Measurements from ENCODE around the gene HABP4.
"Not testable (repeated sequence)": the region's sequence is repeated elsewhere in the genome, so short reads cannot be mapped to it uniquely, and the experiment has no call there.

The HABP4 gene

DNA sequence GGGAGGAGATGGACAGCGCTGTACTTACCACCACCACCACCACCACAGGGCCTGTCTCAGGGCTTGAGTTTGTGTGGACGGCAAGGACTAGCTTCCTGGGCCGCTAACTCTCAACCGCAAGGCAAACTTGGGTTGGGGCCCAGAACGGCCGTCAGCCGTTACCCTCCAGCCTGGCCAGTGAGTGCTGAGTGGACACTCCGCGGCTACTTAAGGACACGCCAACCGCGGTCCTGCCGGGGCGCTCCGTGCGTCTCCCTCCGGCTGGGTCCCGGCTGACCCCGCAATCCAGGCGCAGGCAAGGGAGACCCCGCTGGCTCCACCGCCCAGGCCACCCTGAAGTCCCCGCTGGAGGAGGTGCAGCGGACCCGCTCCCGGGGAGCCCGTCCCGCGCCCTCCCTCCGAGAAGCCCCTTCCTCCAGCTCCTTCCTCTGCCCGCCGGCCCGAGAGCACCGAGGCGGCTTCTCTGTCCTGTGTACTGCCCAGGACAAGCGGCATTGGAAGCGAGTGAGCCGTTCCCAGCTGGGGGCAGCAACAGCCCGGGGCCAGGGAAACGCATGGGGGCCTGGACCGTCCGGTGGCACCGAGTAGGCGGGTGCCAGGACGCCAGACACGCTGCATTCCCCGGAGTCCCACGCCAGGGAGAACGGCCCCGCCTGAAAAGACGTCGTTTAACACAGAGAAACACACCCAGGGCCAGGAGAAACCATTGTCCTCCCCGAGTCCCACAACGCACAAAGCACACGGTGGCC is 46.6 kb downstream of the HABP4 start:
- no peak for DNase-seq

DNA sequence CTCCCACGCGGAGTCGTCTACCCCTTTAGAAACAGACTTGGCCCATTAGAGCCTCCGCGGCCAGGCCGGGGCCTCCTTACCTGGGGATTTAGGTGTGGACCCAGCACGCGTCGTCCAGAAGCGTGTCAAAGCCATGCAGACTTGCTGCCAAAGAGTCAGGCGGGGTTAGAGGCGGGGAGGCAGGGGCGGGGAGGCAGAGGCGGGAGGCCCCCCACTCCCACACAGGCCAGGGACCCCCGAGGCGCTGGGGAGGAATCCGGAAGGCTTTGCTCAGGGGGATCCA is 47.1 kb downstream of the HABP4 start:
- DNase-seq = no peak

DNA sequence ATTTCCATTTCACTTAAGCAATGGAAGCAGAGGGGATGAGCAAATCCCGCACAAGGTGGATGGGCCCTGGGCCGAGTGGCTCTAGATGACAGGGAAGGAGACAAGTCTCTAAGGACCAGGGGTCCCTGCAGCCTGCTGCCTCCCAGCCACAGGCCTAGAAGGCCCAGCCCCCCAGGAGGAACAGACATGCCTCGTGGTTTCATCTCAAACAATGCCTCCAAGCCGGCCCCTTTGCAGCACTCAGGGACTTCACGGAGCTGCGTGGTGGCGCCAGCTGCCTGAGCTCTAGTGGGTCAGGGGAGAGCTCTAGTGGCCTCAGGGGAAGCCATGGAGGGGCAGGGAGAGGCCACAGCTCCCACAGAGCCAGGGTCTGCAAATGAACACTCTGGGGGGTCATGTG is 48.8 kb downstream of the HABP4 start:
- no peak for DNase-seq

DNA sequence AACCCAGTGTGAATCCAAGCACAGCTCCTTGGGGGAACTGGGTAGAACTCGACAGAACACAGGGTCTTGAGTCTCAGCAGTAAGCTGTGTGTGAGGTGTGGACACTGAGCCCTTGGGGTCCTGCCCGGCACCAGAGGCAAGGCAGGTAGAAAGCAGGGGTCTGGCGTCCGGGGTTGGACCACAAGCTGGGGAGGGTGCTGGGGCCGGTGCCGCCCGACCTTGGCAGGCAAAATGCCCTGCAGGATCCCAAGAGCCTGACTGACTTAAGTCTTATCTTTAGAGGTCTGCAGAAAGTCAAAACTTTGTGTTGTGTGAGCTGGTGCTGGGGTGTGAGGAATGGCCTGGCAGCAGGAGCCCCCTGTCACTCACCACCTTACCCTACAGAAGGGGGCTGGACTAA is 49.3 kb downstream of the HABP4 start:
- no peak for DNase-seq

DNA sequence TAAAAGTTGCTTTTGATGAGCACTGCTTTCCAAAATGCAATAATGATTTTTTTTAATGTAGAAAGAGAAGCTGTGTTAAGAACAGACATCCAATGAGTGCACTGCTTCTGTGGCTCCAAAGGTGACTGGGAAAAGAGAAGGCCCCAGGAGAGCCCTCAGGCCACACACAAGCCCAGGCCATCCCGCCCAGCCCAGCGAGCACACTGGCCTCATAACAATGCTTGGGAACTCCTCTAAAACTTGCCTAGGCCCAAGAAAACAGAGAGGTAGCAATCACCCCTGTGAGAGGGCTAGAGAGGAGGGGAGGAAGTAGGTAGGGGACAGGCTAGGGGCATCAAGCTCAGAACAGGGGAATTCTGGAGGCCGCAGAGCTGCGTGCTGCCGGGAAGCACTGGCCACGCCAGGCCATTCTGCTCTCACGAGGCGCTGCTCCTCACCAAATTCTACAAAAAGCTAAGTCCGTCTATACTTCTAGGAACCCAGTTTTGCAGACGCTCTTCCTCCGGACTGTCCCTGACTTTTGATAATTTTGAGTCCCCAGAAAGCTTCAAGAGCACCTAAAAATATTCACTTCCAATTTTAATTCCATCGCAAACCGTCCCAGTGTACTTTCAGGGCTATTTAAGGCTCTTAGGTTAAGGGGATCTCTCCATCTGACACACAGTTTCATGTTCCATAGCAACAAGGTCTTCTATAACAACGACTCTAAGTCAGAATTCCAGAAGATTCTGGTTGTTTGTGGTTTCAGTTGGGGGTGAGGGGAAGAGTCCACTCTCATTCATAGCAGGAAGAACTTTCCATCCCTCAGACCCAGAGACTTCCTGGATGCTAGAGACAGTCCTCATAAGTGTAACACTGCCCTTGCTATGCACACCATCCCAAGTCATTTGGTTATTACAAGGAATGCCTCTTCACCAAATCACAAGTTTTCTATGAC is 51.0 kb downstream of the HABP4 start:
- DNase-seq = no peak

DNA sequence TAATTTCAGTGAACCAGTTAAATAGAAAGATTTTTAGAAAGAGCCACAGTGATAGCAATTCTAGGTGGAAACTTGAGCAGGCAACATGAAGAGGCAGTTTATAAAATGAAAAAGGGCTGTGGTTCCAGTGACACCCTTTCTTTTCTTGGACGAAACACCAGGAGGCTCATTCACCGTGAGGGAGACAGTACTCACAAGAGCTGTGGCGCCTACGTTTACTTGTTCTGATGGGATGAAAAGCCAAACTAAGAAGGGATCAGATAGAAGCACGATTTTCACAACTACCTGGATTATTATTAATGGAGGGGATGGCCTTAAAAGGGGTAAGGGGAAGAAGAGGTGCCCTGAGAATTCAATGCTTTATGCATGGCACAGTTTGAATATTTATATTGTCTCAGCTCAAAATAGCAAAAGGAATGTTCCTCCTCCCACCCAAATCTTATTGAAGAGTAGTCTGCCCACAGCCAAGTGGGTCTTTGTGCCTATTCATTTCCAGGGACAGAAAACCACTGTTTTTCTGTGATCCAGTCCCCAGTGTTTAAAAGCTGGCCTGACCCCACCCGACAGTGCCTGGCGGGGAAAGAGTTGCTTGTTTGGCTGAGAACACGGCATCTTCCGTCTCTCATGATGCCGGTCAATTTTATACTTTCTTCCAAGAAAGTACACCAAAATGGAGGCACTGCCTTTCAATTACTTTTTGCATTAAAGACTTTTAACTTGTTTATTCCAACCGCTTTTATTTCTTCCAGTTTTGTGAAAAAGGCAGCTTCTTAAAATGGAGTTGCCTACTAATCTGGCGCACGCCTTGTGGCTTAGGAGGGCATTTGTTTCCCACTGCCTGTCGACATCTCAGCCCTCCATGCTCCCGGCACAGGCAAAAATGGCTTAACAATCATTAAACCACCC is 51.9 kb downstream of the HABP4 start:
- no peak for DNase-seq

DNA sequence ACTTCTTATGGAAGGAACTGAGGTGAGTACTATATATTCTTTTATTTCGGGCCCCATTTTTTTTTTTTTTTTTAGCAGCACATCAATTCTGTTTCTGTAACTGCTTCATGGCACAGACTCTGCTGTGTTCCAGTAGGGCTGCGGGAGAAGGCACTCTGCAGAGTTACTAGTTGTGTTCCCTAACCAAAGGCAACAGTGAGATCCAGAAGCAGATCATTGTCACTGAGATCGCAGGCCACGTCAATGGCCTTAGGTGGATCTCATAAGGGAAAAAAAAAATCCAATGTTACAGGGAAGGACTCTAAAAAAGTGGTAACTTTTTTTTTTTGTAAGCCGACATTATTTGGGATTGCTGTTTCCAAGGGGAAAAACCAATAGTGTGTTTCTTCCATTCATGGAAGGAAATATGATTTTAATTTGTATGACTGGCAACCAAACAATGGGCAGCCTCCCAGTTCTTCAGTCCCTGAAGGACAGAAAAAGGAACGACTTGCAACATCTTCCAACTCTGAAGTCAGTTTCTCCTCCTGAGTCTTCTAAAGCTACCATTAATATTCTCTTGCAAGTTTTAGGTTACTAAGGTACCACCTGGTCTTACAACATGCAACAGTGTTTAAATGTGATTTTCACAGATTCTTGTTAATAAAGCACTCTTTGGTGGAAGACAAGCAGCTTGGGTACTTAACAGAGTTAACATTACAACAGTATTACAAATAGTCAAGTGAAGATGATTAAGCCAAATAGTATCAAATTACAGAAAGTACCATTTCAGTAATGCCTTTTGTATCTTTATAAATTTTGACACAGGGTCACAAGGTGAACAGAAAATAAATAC is 52.8 kb downstream of the HABP4 start:
- no peak for DNase-seq

DNA sequence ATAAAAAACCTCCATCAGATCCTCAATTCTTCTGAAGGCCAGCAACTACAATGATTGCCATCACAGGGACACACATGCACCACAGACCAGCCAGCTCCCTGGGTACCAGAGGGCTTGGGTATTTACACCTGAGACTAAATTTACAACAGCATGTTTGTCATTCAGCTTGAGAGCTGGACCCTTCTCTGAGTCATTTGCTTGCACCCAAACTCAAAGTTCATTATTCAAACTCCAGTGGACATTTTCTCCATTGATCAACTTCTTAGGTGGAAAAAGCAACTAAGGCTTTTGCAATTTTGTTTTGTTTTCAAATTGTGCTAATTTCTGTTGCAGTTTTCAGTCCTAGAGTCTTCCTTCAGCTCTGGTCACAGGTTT is 53.4 kb downstream of the HABP4 start:
- not testable (repeated sequence) for DNase-seq

DNA sequence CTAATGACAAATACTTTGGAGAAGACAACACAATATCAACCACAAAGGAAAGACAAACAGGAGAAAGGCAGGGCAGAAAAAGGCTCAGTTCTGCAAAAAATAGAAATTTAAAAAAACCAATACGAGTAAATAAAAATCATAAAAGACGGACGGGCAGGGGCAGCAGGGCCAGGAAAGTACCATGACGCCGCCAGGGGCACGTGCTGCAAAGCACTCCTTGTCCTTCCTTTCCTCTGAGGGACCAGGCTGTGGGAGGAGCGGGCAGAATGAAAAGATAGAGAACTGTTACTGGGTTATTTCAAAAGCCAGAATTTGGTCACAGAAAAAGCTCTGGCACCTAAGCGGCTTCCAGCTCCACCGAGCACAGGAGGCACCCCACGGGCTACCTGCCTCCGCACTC is 53.9 kb downstream of the HABP4 start:
- DNase-seq = no peak

DNA sequence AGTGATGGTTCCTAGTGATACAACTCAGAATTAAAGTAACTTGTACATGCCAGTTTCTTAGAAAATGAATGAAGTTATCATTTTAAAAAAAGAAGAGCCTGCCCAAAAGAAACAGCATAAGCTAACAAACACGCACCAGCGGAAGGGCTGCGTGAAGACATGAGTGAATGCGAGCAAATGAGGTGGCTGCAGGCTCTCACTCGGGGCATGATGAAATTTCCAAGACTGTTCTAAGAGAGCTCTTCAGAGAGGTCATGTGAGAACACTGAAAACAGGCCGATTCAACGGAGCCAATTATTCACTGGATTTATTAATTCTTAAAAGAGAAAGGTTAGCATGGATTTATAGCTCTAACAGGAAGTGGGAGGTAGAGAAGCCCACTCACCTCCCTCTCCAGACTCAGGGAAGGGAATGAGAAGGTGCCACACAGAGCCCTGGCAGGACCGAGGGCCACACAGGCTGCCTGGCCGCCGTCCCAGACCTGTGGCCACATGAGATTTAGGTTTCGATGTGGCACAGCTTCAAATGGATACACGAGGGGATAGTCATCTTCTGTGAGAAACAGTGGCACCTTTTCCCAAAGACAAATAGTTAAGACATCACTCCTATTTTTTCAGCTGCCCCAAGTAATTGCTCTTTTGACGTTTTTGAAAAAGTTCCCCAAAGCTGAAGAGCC is 55.5 kb downstream of the HABP4 start:
- DNase-seq = no peak

DNA sequence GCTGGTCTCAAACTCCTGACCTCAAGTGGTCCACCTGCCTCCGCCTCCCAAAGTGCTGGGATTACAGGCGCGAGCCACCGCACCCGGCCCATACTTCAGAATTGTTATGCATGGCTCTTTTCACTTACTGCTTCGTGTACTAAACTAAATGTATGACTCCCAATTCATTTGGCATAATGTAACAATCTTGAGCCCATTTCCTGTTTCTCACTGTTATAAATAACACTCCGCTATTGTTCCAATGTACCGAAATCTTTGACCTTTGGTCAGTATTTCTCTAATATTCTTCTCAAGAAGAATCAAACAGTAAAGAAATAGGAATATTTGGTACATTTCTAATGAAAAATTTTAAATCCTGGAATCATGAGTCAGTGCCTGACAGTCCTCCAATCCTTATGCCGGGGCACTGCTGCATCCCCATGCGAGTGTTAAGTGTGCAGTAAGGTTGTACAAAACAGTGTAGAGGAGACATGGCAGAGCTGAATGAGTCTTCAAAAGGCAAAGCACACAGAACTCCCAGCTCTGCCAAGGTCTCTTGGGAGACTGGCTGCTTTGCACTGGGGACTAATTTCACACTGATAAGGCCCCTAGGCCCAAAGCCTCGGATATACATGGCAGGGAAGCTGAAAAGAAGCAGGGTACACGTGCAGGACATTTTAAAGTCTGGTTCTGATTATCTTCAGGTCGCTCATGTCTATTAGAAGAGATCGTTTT is 58.4 kb downstream of the HABP4 start:
- no peak for DNase-seq

DNA sequence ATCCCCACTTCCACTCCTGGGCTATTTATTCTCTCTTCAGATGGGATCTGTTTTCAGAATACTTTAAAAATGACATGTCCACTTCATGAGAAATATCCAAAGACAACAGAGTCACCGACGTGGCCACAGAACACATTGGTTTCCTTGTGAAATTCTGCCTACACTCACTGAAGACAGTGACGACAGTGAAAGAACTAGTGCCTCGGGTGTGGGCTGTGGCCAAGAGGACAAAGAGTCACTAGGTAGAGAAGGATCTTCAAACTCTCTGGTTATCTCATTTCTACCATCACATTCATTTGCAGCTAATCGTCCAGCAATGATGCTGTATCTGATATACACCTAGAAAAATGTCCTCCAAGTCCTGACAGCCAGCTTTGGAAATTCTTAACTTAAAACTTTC is 59.1 kb downstream of the HABP4 start:
- no peak for DNase-seq

DNA sequence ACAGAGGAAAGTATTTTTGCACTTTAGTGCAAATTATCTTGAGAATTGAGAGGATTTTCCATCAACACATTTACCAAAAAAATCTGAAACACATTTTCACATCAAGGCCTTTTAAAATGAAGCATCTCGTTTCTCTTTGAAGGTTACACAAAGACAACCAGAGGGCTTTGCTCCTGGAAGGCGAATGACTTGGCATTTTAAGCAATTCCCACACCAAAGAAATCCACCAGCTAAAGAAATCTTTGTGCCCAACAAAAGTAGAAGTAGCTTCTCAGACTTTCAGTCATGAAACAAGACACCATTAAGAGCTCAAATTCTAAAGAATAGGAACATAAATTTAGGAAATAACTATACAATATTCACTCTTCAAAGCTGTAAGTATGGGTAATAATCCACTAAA is 59.9 kb downstream of the HABP4 start:
- no peak for DNase-seq

DNA sequence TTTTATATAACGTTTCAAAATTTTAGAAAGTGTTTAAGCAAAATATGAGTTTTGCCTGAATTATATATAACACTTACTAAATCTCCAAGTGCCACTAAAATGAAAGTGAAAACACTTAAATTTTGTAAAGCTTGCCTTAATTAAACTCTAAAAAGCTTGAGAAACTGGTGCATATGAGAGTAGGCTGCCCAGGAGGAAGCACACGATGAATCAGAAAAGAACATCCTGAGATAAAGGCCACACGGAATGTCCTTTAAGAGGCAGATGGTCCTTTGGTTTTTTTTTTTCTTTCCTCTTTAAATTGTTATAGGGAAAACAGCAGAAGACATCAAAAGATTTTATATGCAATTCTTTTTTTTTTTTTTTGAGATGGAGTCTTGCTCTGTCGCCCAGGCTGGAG is 60.3 kb downstream of the HABP4 start:
- DNase-seq = no peak

DNA sequence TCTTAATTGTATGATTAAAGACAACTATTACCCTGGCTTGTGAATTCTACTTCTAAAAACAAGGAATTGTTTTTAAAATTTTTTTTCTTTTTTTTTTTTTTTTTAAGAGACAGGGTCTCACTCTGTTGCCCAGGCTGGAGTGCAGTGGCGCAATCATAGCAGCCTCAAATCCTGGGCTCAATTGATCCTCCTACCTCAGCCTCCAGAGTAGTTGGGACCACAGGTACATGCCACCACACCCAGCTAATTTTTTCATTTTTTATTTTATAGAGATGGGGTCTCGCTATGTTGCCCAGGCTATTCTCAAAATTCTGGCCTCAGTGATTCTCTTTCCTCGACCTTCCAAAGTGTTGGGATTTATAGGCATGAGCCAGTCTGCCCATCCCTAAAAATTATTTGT is 62.3 kb downstream of the HABP4 start:
- DNase-seq = no peak

DNA sequence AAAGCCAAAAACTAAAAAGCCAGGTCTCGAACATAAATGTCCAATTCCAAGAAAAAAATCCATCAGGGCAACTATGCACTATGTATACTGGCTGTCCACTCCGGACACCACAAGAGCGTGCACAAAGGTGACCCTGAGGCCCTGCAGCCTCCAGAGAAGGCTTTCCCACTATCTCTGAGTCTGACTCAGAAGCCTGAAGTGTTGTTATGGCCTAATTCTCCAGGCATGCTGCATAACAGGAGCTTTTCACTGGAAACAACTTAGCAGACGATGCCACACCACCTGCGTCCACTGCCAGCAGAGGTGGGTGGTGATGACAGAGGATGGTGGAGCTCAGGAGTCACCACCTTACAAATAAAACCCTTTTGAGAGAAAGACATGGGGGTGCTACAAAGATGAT is 63.7 kb downstream of the HABP4 start:
- no peak for DNase-seq

DNA sequence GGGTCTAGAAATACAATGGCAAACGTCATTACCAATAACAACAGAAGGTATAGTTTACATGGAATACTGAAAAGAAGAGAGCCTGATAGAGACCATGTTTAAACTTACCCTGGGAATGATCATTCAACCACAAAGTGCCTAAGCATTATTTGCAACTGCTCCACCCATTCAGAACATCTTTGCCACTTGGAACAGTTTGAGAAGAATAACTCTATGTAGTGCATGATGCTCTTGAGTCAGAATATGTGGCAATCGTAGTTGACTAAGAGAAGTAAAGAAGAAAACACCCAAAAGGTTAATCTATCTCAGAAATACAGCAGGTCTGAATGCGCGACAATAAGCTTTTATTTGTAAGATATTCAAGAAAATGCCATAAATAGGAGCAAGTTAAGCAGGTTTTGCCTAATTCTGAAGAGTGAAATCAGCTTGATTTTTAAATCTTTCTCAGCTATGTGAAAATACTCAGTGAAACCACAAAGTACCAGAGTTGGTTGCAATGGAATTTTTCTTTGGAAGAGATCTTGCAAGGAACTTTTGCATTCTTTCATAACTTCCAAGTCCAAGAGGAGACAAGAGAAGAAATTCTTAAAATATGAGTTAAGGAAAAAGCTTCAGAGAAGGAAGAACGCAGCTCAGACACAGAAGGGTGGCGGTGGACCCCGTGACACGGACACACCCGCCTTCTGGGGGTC is 64.3 kb downstream of the HABP4 start:
- no peak for DNase-seq

DNA sequence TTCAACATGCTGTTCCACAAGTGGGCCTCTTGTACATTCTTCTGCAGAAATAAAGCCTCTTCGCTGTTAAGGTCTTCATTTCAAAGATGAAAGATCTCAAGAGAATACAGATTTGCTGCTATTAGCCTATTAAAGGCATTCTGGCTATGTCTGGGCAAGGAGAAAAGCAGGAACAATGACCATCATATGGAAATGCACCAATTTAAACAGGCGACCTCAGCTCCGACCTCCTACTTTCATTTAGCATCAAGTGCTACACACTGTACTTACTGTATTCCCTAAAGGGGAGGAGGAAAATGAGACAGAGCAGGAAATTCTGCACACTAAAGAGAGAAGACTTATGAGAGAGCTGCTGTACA is 64.8 kb downstream of the HABP4 start:
- DNase-seq = no peak

DNA sequence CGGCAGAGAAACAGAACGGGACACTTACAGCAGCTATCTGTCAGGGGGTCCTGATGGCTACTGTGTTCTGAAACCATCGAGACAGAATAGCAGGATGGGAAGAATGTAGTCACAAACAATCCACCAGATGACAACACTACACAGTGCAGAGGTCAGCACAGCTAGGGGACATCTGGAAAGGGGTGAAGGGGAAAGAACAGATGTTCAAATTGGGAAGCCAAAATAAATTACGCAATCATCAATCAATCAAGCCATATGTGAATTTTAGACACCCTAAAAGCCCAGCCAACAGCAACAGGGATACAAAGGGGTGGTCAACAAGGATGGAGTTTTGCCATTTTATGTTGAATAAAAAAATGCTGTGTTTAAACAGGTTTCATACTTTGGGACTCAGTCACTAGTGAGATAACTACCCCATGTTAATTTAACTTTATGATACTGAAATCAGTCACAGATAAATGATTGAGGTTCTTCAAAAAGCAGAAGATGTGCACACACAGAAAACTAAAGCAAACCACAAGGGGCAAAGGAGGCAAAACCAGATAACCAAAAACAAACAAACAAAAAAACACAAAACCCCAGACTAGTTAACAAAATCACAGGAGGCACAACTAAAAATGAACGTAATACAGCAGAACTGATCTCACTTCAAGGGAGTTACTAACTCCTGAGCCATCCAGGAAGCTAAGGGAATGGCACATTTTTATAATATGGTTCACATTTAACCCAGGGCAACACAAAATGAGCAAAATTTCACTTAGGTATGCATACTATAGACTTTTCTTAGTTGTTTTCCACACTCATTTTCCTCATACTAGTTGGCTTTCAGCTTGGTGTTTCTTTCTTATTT is 65.9 kb downstream of the HABP4 start:
- DNase-seq = no peak
